Tibial nerve (tissue), 4 donors: Measurements from ENCODE around the gene SDK1. TPM values are rescaled to one million over a fixed set of nuclear protein-coding genes. Genes with fewer than 3 reads are reported as not detected.

Experiments used
- DNase-seq, 2 donors: peaks; one replicate each; pipeline ENCODE4 v3.0.0-alpha.2; 2019; ENCODE audit warnings: low spot score in 2 of 2
- H3K27ac ChIP-seq, 4 donors: fragments of 200-600 bp; sonication (generic) in 3 of 4; one replicate each; pipeline ENCODE4 v1.5.1; 2017 to 2019; ENCODE audit warnings: mild to moderate bottlenecking in 1 of 4
- H3K27me3 ChIP-seq, 2 donors: fragments of 200-600 bp; sonication (generic) in 1 of 2; one replicate each; pipeline versions ENCODE4 v1.5.1 to v1.6.0; 2017 to 2019
- H3K36me3 ChIP-seq, 3 donors: fragments of 200-600 bp; sonication (generic); one replicate each; pipeline ENCODE4 v1.5.1; 2018 to 2019
- H3K4me1 ChIP-seq, 4 donors: fragments of 200-600 bp; sonication (generic) in 3 of 4; one replicate each; pipeline ENCODE4 v1.5.1; 2017 to 2019
- H3K4me3 ChIP-seq, 4 donors: fragments of 200-600 bp; sonication (generic) in 3 of 4; one replicate each; pipeline ENCODE4 v1.5.1; 2017 to 2019; ENCODE audit warnings: mild to moderate bottlenecking in 1 of 4, moderate library complexity in 1 of 4
- H3K9me3 ChIP-seq, 4 donors: fragments of 200-600 bp; sonication (generic) in 3 of 4; one replicate each; pipeline ENCODE4 v1.5.1; 2017 to 2019
- EP300 ChIP-seq, 2 donors: sonication (generic); formaldehyde crosslinking; IDR thresholded peaks; one replicate each; pipeline ENCODE4 v1.6.1; 2017; ENCODE audit warnings: antibody characterized with exemption in 2 of 2, mild to moderate bottlenecking in 1 of 2
- POLR2A ChIP-seq, 2 donors: fragments of 450-650 bp; IDR thresholded peaks; one replicate each; pipeline ENCODE4 v1.6.1; 2017; ENCODE audit warnings: antibody characterized with exemption in 2 of 2, mild to moderate bottlenecking in 2 of 2, moderate library complexity in 2 of 2
- WGBS, 2 donors: methylation state at CpG; one replicate each; pipeline ENCODE4 v1.1.5; 2018; 5-methylcytosine and 5-hydroxymethylcytosine counted together
- total RNA-seq, 4 donors: library from RNA; depleted of rRNA; stranded (reverse); fragments of >200 nt; gene quantifications; one replicate each; pipeline ENCODE4 v1.1.0, GENCODE V29; 2016
- TF ChIP-seq, protein P1 (sequence below), 5 experiments: fragments of 200-600 bp in 3 of 5; fragments of 450-650 bp in 2 of 5; sonication (generic) in 3 of 5; IDR thresholded peaks; one replicate each; pipeline ENCODE4 v1.5.1; 2016 to 2019; ENCODE audit warnings: antibody characterized with exemption in 5 of 5, mild to moderate bottlenecking in 3 of 5, moderate library complexity in 2 of 5

SDK1 gene
- total RNA-seq, 4 donors from 2014 or later: 8.2 to 16.2 (median 12.9) TPM

- H3K36me3 ChIP-seq: no peaks in the 10 kb centered on the region
- H3K4me1 ChIP-seq: peaks cover 0 to 5% (median 0%) of the 10 kb centered on the region in 4 donors
- H3K4me3 ChIP-seq: no peak overlapping the region
- H3K27me3 ChIP-seq: no peaks in the 10 kb centered on the region
- whole genome bisulfite sequencing, 2 donors: 71 to 85% methylated on average over 11 of the region's 11 CpGs
- no peaks in the 10 kb centered on the region for H3K9me3 ChIP-seq
- TF ChIP-seq, protein P1, sequence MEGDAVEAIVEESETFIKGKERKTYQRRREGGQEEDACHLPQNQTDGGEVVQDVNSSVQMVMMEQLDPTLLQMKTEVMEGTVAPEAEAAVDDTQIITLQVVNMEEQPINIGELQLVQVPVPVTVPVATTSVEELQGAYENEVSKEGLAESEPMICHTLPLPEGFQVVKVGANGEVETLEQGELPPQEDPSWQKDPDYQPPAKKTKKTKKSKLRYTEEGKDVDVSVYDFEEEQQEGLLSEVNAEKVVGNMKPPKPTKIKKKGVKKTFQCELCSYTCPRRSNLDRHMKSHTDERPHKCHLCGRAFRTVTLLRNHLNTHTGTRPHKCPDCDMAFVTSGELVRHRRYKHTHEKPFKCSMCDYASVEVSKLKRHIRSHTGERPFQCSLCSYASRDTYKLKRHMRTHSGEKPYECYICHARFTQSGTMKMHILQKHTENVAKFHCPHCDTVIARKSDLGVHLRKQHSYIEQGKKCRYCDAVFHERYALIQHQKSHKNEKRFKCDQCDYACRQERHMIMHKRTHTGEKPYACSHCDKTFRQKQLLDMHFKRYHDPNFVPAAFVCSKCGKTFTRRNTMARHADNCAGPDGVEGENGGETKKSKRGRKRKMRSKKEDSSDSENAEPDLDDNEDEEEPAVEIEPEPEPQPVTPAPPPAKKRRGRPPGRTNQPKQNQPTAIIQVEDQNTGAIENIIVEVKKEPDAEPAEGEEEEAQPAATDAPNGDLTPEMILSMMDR (IDR thresholded peaks at IDR 0.05): no peak
- TF ChIP-seq EP300 (IDR thresholded peaks at IDR 0.05) (no peak), POLR2A (IDR thresholded peaks at IDR 0.05) (no peak)
- H3K27ac ChIP-seq: no peak overlapping the region
- no peak for DNase-seq
Measured at GRCh38 chr7:3762146-3762831, 461.2 kb downstream of the SDK1 start.

DNA sequence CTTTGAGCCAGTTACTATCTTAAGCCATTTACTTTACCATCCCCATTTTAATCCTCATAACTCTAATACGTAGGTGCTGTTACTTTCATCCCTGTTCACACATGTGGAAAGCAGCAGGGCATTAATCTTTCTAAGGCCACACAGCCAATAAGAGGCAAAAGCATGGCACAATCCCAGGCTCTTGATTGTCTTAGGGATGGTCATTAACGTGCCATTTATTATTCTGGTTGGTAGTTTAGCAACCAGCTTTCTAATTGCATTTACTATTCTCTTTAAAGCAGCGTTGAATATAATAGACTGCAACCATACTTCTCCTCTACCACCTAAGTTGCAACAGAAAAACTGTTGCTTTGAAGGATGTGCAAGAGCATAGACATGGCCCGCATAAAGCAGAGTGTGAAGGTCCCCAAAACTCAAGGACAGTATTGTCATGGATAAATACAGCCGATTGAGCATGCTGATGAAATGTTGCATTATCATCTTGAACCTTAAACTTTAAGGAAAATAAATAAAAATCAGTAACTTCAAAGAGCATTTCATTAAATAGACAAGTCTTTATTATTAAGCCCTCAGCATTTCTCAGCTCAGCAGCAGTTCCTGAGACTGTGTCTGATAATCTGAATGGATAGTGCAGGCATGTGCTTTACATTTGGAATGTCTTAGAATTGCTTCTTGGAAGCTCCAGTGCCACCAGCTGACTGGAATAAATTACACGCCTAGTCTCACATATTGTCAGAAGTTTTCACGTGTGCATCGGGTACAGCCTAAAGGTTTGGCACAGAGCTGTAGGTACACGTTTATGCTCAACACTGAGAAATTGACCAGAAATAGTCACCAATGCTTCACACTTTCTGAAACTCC lies 467.1 kb downstream of the SDK1 start:
- WGBS, 2 donors: 51 to 60% methylated on average over 9 of the region's 9 CpGs
- peaks cover 0 to 3% (median 0%) of the 10 kb centered on the region in 4 donors for H3K9me3 ChIP-seq
- no peak overlapping the region for H3K27ac ChIP-seq
- TF ChIP-seq, protein P1 (IDR thresholded peaks at IDR 0.05): no peak
- TF ChIP-seq EP300 (IDR thresholded peaks at IDR 0.05) (no peak), POLR2A (IDR thresholded peaks at IDR 0.05) (no peak)
- H3K4me1 ChIP-seq: no peaks in the 10 kb centered on the region
- no peak overlapping the region for H3K4me3 ChIP-seq
- H3K27me3 ChIP-seq: no peaks in the 10 kb centered on the region
- H3K36me3 ChIP-seq: no peaks in the 10 kb centered on the region
- no peak for DNase-seq

DNA sequence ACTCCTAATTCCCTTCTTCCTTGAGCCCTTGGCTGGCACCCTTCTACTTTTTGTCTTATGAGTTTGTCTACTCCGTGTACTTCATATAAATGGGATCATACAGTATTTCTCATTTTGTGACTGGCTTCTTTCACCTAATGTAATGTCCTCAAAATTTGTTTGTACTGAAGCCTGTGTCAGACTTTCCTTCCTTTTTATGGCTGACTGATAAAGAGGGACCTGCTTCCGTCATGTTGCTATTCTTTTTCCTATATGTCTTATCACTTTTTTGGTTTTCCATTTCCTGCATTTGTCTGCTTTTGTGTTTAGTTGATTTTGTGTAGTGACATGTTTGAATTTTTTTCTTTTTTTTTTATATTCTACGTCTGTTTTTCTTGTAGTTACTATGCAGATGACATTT lies 470.9 kb downstream of the SDK1 start:
- TF ChIP-seq, protein P1 (IDR thresholded peaks at IDR 0.05): no peak
- TF ChIP-seq POLR2A (IDR thresholded peaks at IDR 0.05): no peak
- no peak for TF ChIP-seq EP300 (IDR thresholded peaks at IDR 0.05)
- peaks cover 0 to 3% (median 0%) of the 10 kb centered on the region in 4 donors for H3K9me3 ChIP-seq
- no peak for DNase-seq
- no peak overlapping the region for H3K27ac ChIP-seq
- no peaks in the 10 kb centered on the region for H3K4me1 ChIP-seq
- no peaks in the 10 kb centered on the region for H3K36me3 ChIP-seq
- 82 to 83% methylated on average over 3 of the region's 3 CpGs for WGBS, 2 donors
- no peaks in the 10 kb centered on the region for H3K27me3 ChIP-seq
- no peak overlapping the region for H3K4me3 ChIP-seq

DNA sequence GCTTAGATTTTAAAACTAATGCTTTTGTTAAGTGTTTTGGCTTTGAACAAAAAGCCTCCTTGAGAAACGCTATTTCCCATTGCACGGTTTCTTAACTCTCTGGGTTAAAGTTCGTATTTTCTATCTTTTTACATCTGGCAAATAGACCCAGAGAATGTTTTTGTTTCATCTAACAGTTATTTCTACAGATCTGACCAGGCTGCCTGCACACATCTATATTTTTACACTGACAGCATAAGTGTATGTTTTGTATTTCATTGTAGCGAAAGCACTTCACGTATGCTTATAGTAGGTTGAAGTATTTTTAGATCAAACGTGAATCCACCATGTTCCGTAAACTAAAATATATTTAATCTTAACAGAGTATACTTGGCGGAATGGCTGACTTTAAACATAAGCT lies 477.3 kb downstream of the SDK1 start:
- no peaks in the 10 kb centered on the region for H3K27me3 ChIP-seq
- 64 to 69% methylated on average over 8 of the region's 8 CpGs for WGBS, 2 donors
- H3K4me3 ChIP-seq: no peak overlapping the region
- H3K4me1 ChIP-seq: no peaks in the 10 kb centered on the region
- no peak overlapping the region for H3K27ac ChIP-seq
- no peak for DNase-seq
- H3K36me3 ChIP-seq: no peaks in the 10 kb centered on the region
- TF ChIP-seq, protein P1 (IDR thresholded peaks at IDR 0.05): no peak
- TF ChIP-seq EP300 (IDR thresholded peaks at IDR 0.05) (no peak), POLR2A (IDR thresholded peaks at IDR 0.05) (no peak)
- peaks cover 0 to 23% (median 3%) of the 10 kb centered on the region in 4 donors for H3K9me3 ChIP-seq

GRCh38 chr7:3780016-3780415 lies 479.0 kb downstream of the SDK1 start:
- no peak overlapping the region for H3K4me3 ChIP-seq
- peaks cover 0 to 23% (median 5%) of the 10 kb centered on the region in 4 donors for H3K9me3 ChIP-seq
- whole genome bisulfite sequencing, 2 donors: 76 to 98% methylated on average over 2 of the region's 2 CpGs
- no peak for DNase-seq
- no peaks in the 10 kb centered on the region for H3K36me3 ChIP-seq
- no peak overlapping the region for H3K27ac ChIP-seq
- TF ChIP-seq EP300 (IDR thresholded peaks at IDR 0.05) (no peak), POLR2A (IDR thresholded peaks at IDR 0.05) (no peak)
- TF ChIP-seq, protein P1 (IDR thresholded peaks at IDR 0.05): no peak
- H3K27me3 ChIP-seq: no peaks in the 10 kb centered on the region
- no peaks in the 10 kb centered on the region for H3K4me1 ChIP-seq
